Mesenteric fat pad (tissue), 1 donor: ENCODE results near the gene CACNA1B. TPM values are rescaled to one million over a fixed set of nuclear protein-coding genes. Genes with fewer than 3 reads are reported as not detected.

ENCODE experiments used
- DNase-seq: peaks from one replicate; pipeline ENCODE4 v3.0.0-alpha.2; 2020; ENCODE audit warnings: low spot score
- total RNA-seq: library from RNA; stranded (reverse); fragmentation: NEBNext Ultra II Directional; extraction: Animal tissue kit (Norgen Biotek cat#: 25700); gene quantifications from one replicate; pipeline ENCODE4 v1.2.1, GENCODE V29; 2021
- donor health status: DM: yes; HTN: yes; CAD: no.

Gene CACNA1B
- total RNA-seq, 1 donor from 2014 or later = not detected

DNA sequence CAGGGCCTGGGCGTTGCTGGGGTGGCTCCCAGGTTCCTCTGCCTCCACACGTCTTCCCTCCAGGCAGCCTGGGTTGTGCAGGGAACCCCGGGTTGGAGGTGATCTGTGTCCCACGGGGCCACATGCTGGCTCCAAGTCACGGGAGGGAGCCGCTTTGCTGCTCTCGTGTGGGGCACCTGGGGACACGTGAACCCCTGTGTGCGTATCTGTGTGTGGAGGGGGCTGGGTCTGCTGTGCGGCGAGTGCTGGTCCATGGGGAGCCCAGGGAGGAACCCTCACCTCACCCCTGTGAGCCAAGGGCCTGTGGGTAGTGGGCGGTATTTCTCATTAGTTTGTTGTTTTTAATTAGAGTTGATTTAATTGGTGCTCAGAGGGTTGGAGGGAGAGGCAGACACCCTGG is 7.5 kb downstream of the CACNA1B start:
- DNase-seq = peak; percentile 30

DNA sequence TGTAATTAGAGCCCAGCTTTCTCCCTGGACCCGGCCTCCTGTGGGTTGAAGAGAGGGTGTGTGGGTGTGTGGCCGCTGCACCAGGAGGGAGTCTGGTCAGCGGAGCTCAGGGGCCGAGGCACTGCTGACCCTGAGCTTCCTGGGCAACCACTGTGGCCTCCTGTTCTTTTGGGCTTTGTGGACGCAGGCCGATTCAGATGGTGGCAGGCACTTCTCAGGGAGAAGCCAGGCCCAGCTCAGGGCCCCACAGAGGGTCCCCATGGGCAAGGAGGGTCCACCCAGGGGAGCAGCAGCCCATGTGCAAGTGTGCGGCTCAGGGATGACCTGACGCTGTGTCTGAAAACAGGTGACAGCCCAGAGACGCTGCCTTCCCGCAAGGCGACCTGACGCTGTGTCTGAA is 11.0 kb downstream of the CACNA1B start:
- DNase-seq = peak; percentile 81

DNA sequence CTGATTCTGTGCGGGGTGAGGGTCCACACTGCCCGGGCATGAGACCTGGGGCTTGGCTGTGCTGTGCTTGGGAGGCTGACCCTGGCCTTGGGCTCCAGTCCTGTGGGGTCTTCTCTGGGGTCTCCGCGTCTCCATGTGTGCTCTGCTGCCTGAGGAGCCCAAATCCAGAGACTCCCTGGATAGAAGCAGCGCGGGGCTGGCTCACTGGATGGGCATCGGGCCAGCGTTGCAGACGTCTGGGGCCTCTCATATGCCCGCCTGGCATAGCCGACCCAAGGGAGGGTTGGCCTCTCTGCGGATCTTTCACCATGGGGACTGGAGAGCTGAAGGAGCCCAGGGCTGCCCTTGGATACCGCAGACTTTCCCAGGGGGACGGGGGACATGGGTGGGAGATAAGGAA is 12.4 kb downstream of the CACNA1B start:
- peak; percentile 57 for DNase-seq

DNA sequence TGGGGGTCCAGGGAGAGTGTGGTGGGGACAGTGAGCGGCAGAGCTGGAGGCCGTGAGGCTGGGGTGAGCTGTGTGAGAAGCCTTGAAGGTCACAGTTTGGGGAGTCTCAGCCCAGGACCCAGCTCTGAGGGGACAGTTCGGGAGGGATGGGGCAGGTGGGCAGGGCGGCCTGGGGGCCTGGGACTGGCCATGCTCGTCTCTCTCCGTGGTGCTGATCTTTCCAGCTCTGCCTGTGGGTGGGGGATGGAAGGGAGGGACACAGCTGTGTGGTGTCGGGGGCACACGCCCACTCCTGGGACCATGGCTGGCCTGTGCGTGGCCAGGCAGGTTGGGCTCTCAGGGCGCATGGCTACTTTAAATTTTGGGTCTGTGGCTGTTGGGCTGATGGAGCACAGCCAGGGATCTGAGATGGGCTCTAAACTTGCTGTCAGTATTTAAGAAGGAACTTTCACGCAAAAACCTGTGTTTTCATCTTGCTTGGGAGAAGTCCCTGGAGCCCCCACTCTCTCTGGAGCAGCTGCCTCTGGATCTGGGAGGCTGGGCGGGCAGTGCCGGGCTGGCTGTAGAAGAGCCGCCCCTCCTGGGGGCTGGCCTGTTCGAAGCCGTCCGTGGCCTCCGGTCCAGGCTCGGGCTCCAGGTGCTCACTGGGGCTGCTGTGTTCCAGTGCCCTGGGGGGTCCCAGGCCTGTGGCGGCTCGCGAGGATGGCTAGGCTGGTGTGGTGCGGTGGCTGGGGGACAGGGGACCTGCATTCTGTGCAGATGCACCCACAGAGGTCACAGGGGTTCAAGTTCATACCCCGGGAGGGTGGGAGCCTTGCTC is 13.4 kb downstream of the CACNA1B start:
- DNase-seq = peak; percentile 88

DNA sequence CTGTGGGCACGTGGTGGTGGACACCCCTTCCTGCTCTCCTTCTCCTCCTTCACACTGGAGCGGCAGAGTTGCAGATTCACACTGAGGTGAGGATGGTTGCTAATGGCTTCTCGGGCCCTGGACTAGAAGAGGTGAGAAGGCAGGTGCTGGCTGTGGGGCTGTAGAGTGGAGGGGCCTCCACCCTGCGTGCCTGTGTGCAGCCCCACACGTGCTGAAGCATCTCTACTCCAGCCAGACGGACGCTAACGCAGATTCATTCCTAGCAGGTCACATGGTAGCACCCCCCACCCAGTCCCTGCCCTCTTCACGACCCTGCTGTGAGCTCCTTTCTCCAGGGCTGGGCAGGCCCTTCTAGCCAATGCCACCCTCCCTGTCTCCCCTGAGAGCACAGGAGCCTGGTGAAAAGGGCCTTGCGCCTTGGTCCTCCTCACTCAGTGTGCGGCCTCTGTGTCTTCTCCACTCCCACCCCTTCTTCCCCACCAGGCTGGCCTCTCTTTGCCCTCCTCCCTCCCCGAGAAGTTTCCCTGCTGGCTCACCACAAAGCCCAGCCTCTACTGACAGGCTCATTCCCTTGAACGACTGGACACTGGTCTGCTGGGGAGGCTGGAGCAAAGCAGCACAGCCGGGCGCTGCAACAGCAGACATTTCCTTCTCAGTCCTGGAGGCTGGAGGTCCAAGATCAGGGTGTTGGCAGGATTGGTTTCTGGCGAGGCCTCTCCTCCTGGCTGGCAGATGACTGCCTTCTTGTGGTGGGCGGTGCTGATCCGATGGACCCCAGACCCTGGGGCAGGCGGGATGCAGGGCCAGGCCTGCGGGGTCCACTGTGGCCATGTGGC is 14.2 kb downstream of the CACNA1B start:
- DNase-seq = peak; percentile 77

DNA sequence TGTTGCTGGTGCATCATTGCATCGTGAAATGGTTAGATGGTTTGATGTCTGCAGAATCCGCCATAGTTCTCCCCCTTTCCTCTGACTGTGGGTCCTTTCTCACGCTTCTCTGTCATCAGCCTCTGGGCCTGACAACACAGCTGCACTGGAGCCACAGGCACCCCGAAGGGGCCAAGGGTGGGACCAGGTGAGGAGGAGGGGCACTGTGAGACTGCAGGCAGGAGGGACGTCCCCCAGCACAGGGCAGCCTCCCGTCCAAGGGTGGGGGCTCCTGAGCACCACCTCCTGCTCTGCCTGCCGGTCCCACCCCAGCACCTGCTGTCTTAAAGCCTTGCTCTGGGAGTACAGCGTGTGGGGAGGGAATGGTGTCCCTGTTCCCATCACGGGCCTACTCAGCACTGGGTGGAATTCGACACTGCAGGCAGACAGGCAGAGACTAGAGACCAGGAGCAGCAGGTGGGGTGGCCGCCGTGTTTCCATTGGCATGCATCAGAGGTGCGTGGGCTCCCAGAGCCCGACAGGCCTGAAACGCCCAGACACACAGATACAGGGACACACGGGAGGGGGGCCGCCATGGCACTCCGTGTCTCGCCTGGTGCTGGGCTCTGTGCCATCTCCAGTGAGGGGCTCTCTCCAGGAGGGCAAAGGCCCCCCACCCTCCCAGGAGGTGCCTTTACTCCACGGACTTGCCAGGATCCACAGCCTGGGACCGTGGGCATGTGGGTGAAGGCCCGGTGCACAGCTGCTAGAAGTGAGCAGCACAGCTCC is 15.0 kb downstream of the CACNA1B start:
- DNase-seq = peak; percentile 79

DNA sequence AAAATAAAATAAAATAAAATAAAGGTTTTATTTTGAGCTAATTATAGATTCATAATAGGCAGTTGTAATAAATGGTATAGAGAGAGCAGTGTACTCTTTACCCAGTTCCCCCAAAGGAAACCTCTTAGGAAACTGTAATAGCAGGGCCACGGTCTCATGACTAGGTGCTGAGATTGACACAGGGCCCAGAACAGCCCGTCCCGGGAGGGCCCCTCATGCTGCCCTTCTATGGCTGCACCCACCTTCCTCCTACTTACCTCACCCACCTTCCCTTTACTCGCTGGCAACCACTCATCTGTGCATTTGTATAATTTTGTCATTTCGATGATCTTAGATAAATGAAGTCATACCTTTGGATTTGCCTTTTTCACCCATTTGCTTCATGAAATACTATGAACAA is 16.1 kb downstream of the CACNA1B start:
- no peak for DNase-seq

DNA sequence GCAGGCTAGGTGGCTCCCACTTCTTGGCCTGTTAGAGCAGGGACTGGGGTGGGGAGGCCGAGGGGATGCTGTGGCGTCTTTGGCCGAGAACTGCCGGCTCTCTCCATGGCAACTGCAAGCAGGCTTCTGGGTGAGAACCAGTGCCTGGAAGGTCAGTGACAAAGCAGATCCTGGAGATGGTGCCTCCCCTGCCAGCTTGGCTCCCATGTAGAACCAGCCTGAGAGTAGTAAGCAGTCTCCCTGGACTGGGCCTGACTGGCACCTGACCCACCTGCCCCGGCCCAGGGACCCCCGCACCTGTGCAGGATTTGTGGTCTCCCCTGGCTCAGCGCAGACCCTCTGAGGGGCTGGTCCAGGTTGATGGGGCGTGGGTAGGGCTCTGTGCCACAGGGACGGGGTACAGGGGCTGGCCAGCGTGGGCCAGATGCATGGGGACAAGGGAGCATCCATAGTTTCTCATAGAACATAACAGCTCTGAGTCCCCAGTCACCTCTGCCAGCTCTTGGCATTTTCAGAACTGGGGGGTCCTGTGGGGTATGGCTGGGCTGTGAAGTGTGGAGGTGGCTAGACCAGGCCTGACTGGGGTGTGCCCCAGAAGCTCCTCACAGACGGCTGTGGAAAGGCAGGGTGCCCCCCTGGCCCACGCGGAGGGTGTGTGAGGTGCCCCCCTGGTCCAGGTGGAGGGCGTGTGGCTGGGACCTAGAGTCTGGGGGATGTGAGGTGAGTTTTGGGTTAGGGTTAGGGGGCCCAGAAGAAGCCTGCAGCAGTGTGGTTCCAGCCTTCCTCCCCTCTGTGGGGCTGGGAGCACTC is 22.2 kb downstream of the CACNA1B start:
- DNase-seq = peak; percentile 87

DNA sequence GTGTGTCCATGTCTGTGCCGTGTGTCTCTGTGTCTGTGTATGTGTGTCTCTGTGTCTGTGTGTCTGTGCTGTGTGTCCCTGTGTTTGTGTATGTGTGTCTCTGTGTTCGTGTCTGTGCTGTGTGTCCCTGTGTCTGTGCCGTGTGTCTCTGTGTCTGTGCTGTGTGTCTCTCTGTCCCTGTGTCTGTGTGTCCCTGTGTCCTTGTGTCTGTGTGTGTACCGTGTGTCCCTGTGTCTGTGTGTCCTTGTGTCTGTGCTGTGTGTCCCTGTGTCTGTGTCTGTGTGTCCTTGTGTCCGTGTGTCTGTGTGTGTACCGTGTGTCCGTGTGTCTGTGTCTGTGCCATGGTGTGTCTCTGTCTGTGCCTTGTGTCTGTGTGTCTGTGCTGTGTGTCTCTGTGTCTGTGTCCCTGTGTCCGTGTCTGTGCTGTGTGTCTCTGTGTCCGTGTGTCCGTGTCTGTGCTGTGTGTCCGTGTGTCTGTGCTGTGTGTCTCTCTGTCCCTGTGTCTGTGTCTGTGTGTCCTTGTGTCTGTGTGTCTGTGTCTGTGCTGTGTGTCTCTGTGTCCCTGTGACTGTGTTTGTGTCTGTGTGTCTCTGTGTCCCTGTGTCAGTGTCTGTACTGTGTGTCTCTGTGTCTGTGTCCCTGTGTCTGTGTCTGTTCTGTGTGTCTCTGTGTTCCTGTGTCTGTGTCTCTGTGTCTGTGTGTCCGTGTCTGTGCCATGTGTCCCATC is 23.2 kb downstream of the CACNA1B start:
- peak; percentile 45 for DNase-seq

DNA sequence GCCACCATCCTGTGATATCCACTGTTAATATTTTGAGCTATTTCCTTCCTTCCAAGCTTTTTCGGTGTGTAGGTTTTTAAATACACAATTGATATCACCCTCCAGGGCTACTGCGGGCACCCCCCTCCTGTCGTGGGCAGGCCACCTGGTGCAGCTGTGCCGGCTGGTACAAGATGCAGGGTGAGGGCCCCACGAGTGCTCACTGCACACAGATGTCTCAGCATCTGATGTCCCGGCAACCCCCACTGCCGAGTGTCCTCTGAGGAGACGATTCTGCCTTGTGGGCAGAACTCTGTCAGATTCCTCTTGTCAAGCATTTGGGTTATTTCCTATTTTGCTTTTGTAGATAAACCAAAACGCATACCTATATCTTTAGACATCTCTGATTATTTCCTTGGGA is 25.1 kb downstream of the CACNA1B start:
- DNase-seq = peak; percentile 71

DNA sequence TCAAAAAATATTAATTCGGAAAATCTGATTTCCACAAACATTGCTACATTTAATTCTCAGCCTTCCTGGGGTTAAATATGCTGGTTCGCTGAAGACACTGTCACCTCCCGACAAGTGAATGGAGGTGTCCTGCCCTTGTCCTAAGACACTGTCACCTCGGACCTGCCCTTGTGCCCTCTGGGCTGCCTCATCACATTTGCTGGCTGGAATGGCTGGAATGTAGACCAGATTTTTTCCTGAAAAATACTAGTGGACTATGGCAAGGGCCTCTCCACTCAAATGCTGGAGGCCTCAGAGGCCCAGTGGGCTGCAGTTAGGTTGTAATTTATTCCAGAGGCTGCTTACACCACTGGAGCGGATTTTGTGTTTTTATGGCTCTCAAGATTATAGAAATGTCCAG is 28.2 kb downstream of the CACNA1B start:
- DNase-seq = no peak

DNA sequence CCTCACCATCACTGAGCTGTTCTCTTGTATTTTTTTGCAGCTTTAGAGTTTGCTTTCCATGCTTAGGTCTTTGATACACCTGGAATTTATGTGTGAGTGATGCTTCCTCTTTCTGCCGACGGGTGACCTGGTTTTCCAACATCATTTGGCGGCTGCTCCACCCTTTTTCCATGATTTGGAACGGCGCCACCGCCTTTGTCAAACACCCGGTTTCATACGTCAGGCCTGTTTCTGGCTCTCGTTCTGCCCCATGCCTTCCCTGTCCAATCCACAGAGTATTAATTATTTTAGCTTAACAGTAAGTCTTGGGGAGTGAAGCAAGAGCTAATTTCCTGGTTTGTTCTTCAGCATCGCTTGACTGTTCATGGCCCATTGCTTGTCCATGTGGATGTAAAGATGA is 30.2 kb downstream of the CACNA1B start:
- no peak for DNase-seq

DNA sequence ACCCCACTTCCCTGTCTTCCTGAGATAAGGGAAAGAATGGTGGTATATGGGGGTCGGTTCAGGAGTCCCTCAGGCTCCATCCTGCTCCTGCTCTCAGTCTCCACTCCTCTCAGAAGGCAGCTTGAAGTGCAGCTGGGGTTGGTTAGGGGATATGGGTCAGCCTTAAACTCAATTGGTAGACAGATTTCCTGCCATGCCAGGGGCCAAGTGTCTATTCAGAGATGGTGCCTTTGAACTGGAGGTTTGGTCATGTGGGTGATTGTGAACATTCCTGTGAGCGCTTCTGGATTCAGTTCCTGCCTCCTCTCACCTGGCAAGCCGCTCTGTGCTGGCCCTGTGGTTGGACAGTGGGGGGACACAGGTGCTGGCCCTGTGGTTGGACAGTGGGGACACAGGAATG is 35.1 kb downstream of the CACNA1B start:
- no peak for DNase-seq

DNA sequence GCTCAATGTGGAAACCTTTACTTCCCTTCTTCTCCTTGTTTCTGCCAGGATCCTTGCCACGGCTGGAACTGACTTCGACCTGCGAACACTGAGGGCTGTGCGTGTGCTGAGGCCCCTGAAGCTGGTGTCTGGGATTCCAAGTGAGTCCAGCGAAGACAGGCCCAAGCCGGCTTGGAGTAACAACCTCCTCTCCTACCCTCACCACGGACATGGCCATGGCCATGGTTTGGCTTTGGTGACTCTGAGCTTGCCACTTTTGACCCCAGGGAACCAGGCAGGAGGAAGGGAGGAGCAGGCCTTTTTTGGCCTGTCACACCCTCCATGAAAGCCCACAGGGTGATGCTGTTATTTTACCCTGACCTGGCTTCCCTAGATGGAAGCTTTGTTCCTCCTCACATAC is 35.5 kb downstream of the CACNA1B start:
- DNase-seq = no peak

DNA sequence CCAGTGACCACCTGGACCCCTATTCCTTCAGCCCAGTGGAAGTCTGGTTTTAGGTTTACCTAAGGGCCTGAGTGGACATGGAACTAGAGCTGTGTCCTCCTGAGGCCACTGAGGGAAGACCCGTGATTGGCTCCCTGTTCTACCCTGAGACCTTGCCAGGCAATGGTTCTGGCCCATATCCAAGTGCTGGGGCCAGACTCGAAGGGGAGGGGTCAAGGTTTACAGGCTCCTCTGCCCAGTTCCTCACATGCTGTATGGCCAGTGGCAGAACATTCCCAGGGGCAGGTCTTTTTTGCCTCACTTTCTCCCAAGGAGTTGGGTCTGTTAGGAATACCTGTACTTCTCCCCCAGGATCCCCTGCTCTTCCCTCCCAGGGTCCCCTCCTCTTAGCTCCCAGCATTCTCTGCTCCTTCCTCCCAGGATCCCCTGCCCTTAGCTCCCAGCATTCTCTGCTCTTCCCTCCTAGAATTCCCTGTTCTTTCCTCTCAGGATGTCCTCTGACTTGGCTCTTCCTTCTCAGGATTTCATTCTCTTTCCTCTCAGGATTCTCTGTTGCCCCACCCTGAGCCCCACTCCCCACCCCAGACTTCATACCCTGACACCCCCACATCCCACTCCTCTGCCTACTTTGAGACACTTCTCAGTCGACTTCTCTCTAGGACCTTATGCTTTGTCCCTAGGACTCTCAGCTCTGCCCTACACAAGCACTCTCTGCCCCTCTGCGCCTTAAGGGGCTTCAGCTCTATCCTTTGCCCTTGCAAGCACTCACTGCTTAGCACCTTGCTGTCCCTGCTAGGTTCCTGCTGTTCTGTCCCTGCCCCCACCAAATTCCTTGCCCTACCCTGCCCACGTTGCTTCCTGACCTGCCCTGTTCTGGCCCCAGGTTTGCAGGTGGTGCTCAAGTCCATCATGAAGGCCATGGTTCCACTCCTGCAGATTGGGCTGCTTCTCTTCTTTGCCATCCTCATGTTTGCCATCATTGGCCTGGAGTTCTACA is 36.5 kb downstream of the CACNA1B start:
- no peak for DNase-seq

DNA sequence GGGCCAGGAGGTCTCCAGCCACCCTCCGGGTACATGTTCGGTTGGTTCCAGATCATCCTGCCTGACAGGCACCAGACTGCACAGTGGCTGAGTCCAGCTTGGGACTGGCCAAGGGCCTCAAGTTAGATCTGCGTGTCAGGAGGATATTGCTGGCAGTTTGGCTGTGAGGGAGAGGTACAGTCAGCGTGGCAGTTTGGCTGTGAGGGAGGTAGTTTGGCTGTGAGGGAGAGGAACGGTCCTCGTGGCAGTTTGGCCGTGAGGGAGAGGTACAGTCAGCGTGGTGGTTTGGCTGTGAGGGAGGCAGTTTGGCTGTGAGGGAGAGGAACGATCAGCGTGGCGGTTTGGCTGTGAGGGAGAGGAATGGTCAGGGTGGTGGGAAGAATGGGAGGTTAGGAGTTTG is 39.0 kb downstream of the CACNA1B start:
- no peak for DNase-seq

DNA sequence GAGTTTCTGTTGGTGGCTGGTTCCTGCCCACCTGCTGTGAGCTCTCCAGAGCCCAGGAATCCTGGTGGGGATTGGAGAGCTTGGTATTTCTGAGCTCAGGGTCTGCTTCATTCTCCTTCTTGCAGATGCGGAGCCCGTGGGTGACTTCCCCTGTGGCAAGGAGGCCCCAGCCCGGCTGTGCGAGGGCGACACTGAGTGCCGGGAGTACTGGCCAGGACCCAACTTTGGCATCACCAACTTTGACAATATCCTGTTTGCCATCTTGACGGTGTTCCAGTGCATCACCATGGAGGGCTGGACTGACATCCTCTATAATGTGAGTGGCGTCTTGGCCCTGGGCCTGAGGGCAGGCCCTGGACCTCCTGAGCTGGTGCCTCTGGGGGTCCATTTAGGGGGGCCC is 39.5 kb downstream of the CACNA1B start:
- DNase-seq = no peak

DNA sequence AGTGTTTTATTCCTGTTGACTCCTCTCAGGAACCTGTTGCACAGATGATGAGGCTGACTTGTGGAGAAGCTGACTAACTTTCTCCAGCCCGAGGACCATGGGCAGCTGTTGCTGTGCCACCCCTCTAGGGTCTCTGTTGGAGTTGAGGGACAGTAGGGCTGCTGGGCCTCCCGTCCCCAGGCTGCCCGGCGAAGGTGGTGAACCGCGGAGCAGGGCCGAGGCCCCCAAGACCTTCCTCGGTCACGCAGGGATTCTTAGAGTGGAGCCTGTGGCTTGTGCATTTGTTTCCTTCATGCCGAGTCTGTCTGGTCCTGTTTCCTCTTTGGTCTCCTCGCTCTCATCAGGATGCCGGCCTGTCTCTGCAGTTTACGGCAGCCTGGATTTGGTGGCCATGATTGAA is 40.2 kb downstream of the CACNA1B start:
- no peak for DNase-seq
